Karpas-422 (cell line): ENCODE measurements around the gene SYT1. TPM values are rescaled to one million over a fixed set of nuclear protein-coding genes. Genes with fewer than 3 reads are reported as not detected.
"Not testable (repeated sequence)": the region's sequence is repeated elsewhere in the genome, so short reads cannot be mapped to it uniquely, and the experiment has no call there.

Experiments used
- DNase-seq: peaks from one replicate; pipeline ENCODE4 v3.0.0-alpha.2; 2015
- H2AFZ ChIP-seq: fragments of 200-600 bp; sonication (generic); 2 replicates; pipeline ENCODE4 v1.6.1; 2014; ENCODE audit warnings: antibody characterized with exemption, low read length, mixed read lengths
- H3K27ac ChIP-seq: fragments of 200-600 bp; sonication (generic); 2 replicates; pipeline ENCODE4 v1.5.1; 2014; ENCODE audit warnings: mild to moderate bottlenecking, low read length, moderate library complexity
- H3K27me3 ChIP-seq: fragments of 200-600 bp; sonication (generic); 2 replicates; pipeline ENCODE4 v1.6.1; 2014; ENCODE audit warnings: low read length, mixed read lengths
- H3K36me3 ChIP-seq: fragments of 200-600 bp; sonication (generic); 2 replicates; pipeline ENCODE4 v1.6.1; 2014; ENCODE audit warnings: low read length, mixed read lengths; ENCODE audit not compliant: insufficient read depth
- H3K4me1 ChIP-seq: fragments of 200-600 bp; sonication (generic); 2 replicates; pipeline ENCODE4 v1.6.1; 2014; ENCODE audit warnings: mild to moderate bottlenecking, low read length, mixed read lengths
- H3K4me2 ChIP-seq: fragments of 200-600 bp; sonication (generic); 2 replicates; pipeline ENCODE4 v1.6.1; 2014; ENCODE audit warnings: low read length, low read depth, mild to moderate bottlenecking; ENCODE audit not compliant: poor library complexity, severe bottlenecking
- H3K4me3 ChIP-seq: fragments of 200-600 bp; sonication (generic); 2 replicates; pipeline ENCODE4 v1.5.1; 2014; ENCODE audit warnings: mild to moderate bottlenecking, antibody characterized with exemption, low read length, mixed read lengths
- H3K79me2 ChIP-seq: fragments of 200-600 bp; sonication (generic); 2 replicates; pipeline ENCODE4 v1.6.1; 2014; ENCODE audit warnings: mild to moderate bottlenecking, low read length, mixed read lengths
- H3K9ac ChIP-seq: fragments of 200-600 bp; sonication (generic); 2 replicates; pipeline ENCODE4 v1.6.0; 2014; ENCODE audit warnings: low read length
- H3K9me2 ChIP-seq: fragments of 200-600 bp; sonication (generic), shearing (Covaris generic); replicated peaks from 2 replicates; pipeline ENCODE4 v1.6.0; 2014; ENCODE audit warnings: mild to moderate bottlenecking, low read length, moderate library complexity; ENCODE audit not compliant: insufficient read depth
- H3K9me3 ChIP-seq: fragments of 300-700, 200-600 bp; sonication (generic); 2 replicates; pipeline ENCODE4 v1.6.1; 2014; ENCODE audit warnings: low read length, mixed read lengths
- H4K20me1 ChIP-seq: fragments of 200-600 bp; sonication (generic); 2 replicates; pipeline ENCODE4 v1.6.1; 2014; ENCODE audit warnings: mild to moderate bottlenecking, antibody characterized with exemption, low read length, low read depth; ENCODE audit not compliant: insufficient read depth
- total RNA-seq: library from RNA; depleted of rRNA; stranded (reverse); fragments of >200 nt; shearing (Covaris generic); gene quantifications from 2 replicates; pipeline ENCODE4 v1.2.3, GENCODE V29; 2014; ENCODE audit warnings: low replicate concordance; rRNA removed

Gene SYT1
- not detected in 2 replicates for total RNA-seq

- Histone ChIP-seq H3K9ac (no peak within 1 kb of the TSS), H3K79me2 (no peaks in the 10 kb centered on the region), H3K4me1 (no peaks in the 10 kb centered on the region), H3K36me3 (no peaks in the 10 kb centered on the region), H4K20me1 (no peaks in the 10 kb centered on the region), H3K4me3 (no peak within 1 kb of the TSS), H3K4me2 (no peak within 1 kb of the TSS), H3K27me3 (no peaks in the 10 kb centered on the region), H3K27ac (no peak within 1 kb of the TSS), H2AFZ (no peak within 1 kb of the TSS), H3K9me3 (no peaks in the 10 kb centered on the region), H3K9me2 (no peaks in the 10 kb centered on the region)
- no peak for DNase-seq
Measured at GRCh38 chr12:78864403-78864869, at the start of gene SYT1. Gene SYT1, plus strand, starts transcription at chr12:78864774.

DNA sequence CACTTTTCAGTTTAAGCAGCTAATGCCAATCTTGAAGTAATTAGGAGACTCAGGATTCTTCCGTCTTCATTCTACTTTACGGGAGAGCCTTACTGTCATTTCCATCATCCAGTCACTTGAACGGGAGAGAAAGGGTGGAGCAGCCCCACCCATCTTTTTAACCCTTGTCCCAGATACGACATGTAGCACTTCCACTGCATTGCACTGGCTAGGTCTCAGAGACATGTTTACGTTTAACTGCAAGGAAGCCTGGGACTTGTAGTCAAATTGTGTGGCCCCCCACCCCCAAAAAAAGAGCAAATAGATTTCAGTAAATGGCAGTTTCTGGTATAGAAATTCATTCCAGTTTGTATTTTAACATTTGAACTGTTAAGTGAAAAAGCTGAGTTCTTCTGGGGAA lies 46.1 kb upstream of the SYT1 start:
- Histone ChIP-seq H2AFZ (no peak overlapping the region), H3K27me3 (no peaks in the 10 kb centered on the region), H3K9me2 (no peaks in the 10 kb centered on the region)

GRCh38 chr12:78820946-78821345 lies 43.6 kb upstream of the SYT1 start:
- no peaks in the 10 kb centered on the region for H3K9me2 ChIP-seq
- H3K9me3 ChIP-seq: no peaks in the 10 kb centered on the region
- no peaks in the 10 kb centered on the region for H3K4me1 ChIP-seq
- no peak overlapping the region for H3K9ac ChIP-seq
- H3K27me3 ChIP-seq: no peaks in the 10 kb centered on the region
- H2AFZ ChIP-seq: no peak overlapping the region
- no peak for DNase-seq
- H3K36me3 ChIP-seq: no peaks in the 10 kb centered on the region
- H3K4me2 ChIP-seq: no peak overlapping the region
- no peak overlapping the region for H3K4me3 ChIP-seq
- H4K20me1 ChIP-seq: no peaks in the 10 kb centered on the region
- H3K27ac ChIP-seq: no peak overlapping the region
- no peaks in the 10 kb centered on the region for H3K79me2 ChIP-seq

More for the DNA sequence above, 46.1 kb upstream of the SYT1 start:
- no peak overlapping the region for H3K27ac ChIP-seq
- no peaks in the 10 kb centered on the region for H3K9me3 ChIP-seq
- no peak for DNase-seq
- H3K79me2 ChIP-seq: no peaks in the 10 kb centered on the region
- no peak overlapping the region for H3K4me3 ChIP-seq
- no peak overlapping the region for H3K9ac ChIP-seq
- no peak overlapping the region for H3K4me2 ChIP-seq
- no peaks in the 10 kb centered on the region for H3K36me3 ChIP-seq
- H3K4me1 ChIP-seq: no peaks in the 10 kb centered on the region
- no peaks in the 10 kb centered on the region for H4K20me1 ChIP-seq

DNA sequence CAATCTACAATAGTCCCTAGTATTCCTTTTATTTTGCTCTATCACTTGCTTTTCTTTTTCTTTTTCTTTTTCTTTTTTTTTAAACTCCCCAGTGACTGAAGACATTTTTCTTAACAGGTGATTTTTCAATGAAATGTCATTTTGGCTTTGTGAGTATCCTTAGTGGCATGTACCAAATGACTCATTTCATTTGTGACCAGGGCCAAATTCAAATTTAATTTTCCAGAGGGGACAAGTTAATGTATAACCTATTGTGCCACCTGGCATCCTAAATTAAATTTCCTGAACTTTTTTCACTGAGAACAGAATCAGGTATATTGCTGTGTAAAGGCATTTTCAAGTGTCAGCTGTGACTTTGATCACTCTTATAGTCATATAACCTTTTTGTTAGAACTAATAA lies 39.7 kb upstream of the SYT1 start:
- H2AFZ ChIP-seq: no peak overlapping the region
- no peaks in the 10 kb centered on the region for H3K9me2 ChIP-seq
- H3K4me2 ChIP-seq: no peak overlapping the region
- no peak for DNase-seq
- H3K36me3 ChIP-seq: no peaks in the 10 kb centered on the region
- no peak overlapping the region for H3K4me3 ChIP-seq
- H3K4me1 ChIP-seq: no peaks in the 10 kb centered on the region
- H3K9me3 ChIP-seq: no peaks in the 10 kb centered on the region
- H4K20me1 ChIP-seq: no peaks in the 10 kb centered on the region
- no peaks in the 10 kb centered on the region for H3K27me3 ChIP-seq
- H3K27ac ChIP-seq: no peak overlapping the region
- no peaks in the 10 kb centered on the region for H3K79me2 ChIP-seq
- H3K9ac ChIP-seq: no peak overlapping the region

GRCh38 chr12:78829690-78830089 lies 34.9 kb upstream of the SYT1 start:
- Histone ChIP-seq H3K27ac (no peak overlapping the region), H3K36me3 (no peaks in the 10 kb centered on the region), H3K79me2 (no peaks in the 10 kb centered on the region), H3K4me2 (no peak overlapping the region), H3K9ac (no peak overlapping the region), H3K9me3 (no peaks in the 10 kb centered on the region), H3K9me2 (no peaks in the 10 kb centered on the region), H2AFZ (no peak overlapping the region), H4K20me1 (no peaks in the 10 kb centered on the region), H3K4me3 (no peak overlapping the region), H3K27me3 (no peaks in the 10 kb centered on the region), H3K4me1 (no peaks in the 10 kb centered on the region)
- DNase-seq: no peak

DNA sequence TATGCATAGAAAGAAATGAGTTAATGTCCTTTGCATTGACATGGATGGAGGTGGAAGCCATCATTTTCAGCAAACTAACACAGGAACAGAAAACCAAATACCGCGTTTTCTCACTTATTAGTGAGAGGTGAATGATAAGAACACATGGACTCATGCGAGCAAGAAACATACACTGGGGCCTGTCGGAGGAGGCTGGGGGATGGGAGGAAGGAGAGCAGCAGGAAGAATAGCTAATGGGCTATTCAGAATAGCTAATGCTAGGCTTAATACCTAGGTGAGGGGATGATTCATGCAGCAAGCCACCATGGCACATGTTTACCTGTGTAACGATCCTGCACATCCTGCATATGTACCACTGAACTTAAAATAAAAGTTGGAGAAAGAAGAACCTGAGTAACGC lies 29.1 kb upstream of the SYT1 start:
- Histone ChIP-seq H3K27ac (no peak overlapping the region), H3K4me1 (no peaks in the 10 kb centered on the region), H3K27me3 (no peaks in the 10 kb centered on the region), H3K36me3 (no peaks in the 10 kb centered on the region), H3K4me3 (no peak overlapping the region), H3K4me2 (no peak overlapping the region), H4K20me1 (no peaks in the 10 kb centered on the region), H3K79me2 (no peaks in the 10 kb centered on the region), H2AFZ (no peak overlapping the region), H3K9me2 (no peaks in the 10 kb centered on the region), H3K9ac (no peak overlapping the region), H3K9me3 (no peaks in the 10 kb centered on the region)
- no peak for DNase-seq

DNA sequence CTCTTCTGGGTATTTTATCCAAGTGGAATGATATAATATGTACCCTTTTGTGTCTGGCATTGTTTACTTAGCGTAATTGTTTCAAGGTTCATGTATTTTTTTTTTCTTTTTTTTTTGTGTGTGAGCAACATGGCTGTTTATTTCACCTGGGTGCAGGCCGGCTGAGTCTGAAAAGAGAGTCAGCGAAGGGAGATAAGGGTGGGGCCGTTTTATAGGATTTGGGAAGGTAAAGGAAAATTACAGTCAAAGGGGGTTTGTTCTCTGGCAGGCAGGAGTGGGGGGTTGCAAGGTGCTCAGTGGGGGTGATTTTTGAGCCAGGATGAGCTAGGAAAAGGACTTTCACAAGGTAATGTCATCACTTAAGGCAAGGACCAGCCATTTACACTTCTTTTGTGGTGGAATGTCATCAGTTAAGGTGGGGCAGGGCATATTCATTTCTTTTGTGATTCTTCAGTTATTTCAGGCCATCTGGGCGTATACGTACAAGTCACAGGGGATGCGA lies 24.0 kb upstream of the SYT1 start:
- H3K9me2 ChIP-seq, H3K4me2 ChIP-seq, H3K27ac ChIP-seq, H3K79me2 ChIP-seq, H3K4me3 ChIP-seq, H3K9ac ChIP-seq, H4K20me1 ChIP-seq, DNase-seq, H3K36me3 ChIP-seq, H3K4me1 ChIP-seq, H3K27me3 ChIP-seq, H3K9me3 ChIP-seq, H2AFZ ChIP-seq: not testable (repeated sequence)

DNA sequence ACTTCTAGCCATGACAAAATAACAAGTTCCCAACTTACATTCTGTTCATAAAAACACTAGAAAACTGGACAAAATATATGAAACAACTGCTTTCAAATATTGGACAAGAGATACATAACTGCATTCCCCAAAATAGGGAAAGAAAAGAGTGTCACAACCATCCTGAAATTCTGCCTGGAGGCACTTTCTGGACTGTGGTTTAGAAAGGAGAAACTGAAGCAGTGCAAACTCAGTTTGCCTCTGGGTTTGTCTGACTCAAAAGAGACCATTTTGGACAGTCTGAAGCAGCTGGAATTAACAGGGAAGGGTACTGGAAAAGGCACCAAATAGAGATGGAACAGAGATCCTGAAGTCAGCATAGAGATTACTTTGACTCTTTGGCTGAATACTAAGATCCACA lies 11.3 kb upstream of the SYT1 start:
- no peaks in the 10 kb centered on the region for H4K20me1 ChIP-seq

More for the DNA sequence above, 11.3 kb upstream of the SYT1 start:
- no peak for DNase-seq
- Histone ChIP-seq H3K27me3 (0 out of 2 replicates have a peak, but pooled peaks cover 2% of the 10 kb centered on the region), H3K9ac (no peak overlapping the region), H3K27ac (no peak overlapping the region), H3K4me2 (no peak overlapping the region), H3K9me2 (no peaks in the 10 kb centered on the region; the same call in 1 of the 2 replicates), H3K4me1 (no peaks in the 10 kb centered on the region), H3K9me3 (peaks cover 3% of the 10 kb centered on the region; the same call in 1 of the 2 replicates), H3K36me3 (no peaks in the 10 kb centered on the region), H3K79me2 (no peaks in the 10 kb centered on the region), H2AFZ (no peak overlapping the region), H3K4me3 (no peak overlapping the region)
